Prostate gland (tissue), 2 donors: ENCODE data around the gene PHF8.

Experiments
- POLR2A ChIP-seq: fragments of 450-650 bp; IDR thresholded peaks from one replicate; pipeline ENCODE4 v1.6.1; 2016; ENCODE audit warnings: antibody characterized with exemption, mild to moderate bottlenecking
- TF ChIP-seq, protein P1 (sequence below), 4 experiments: fragments of 200-600 bp in 2 of 4; fragments of 450-650 bp in 2 of 4; sonication (generic) in 2 of 4; IDR thresholded peaks; 1 replicate in 3 of 4; 2 replicates in 1 of 4; pipeline ENCODE4 v1.5.1; 2016 to 2019; ENCODE audit warnings: antibody characterized with exemption in 4 of 4, mild to moderate bottlenecking in 2 of 4, moderate library complexity in 2 of 4

DNA sequence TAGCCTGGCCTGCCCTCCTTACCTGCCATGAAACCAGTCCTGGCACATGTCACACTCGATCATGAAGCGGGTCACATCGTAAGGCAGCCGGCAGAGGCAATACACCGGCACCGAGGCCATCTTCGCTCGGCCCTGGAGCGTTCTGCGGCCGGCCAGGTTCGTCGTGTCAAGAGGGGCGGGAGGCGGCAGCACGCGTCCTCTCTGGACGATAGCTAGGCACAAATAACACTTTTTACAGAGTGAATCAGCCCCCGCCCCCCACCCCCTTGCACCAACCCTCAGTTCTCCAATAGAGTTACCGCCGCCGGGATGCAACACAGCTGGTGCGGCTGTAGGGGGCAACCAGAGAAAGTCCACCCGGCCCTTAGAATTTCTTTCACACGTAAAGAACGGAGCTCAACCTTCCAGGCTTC is 1.7 kb downstream of the PHF8 start:
- TF ChIP-seq, protein P1, sequence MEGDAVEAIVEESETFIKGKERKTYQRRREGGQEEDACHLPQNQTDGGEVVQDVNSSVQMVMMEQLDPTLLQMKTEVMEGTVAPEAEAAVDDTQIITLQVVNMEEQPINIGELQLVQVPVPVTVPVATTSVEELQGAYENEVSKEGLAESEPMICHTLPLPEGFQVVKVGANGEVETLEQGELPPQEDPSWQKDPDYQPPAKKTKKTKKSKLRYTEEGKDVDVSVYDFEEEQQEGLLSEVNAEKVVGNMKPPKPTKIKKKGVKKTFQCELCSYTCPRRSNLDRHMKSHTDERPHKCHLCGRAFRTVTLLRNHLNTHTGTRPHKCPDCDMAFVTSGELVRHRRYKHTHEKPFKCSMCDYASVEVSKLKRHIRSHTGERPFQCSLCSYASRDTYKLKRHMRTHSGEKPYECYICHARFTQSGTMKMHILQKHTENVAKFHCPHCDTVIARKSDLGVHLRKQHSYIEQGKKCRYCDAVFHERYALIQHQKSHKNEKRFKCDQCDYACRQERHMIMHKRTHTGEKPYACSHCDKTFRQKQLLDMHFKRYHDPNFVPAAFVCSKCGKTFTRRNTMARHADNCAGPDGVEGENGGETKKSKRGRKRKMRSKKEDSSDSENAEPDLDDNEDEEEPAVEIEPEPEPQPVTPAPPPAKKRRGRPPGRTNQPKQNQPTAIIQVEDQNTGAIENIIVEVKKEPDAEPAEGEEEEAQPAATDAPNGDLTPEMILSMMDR (IDR thresholded peaks at IDR 0.05), result no peak
- no peak for TF ChIP-seq POLR2A
